ENCODE data around the gene MGST3. TPM values are rescaled to one million over a fixed set of nuclear protein-coding genes. Genes with fewer than 3 reads are reported as not detected.
A peak's percentile ranks its signal among the peaks of the same experiment; 100 is the strongest.
"Not testable (repeated sequence)": the region's sequence is repeated elsewhere in the genome, so short reads cannot be mapped to it uniquely, and the experiment has no call there.

The MGST3 gene
- total RNA-seq, 2 experiments from 2014 or later, result 53.3 to 56.6 TPM

GRCh38 chr1:165666152-165666825, 35.3 kb downstream of the MGST3 start:
- H3K4me1 Mint-ChIP-seq (ENCODE audit: low read depth), result peaks cover 9% of the 10 kb centered on the region
- no peak overlapping the region for H3K27ac Mint-ChIP-seq
- H3K4me3 Mint-ChIP-seq, result no peak overlapping the region
- no peaks in the 10 kb centered on the region for H3K9me3 Mint-ChIP-seq
- ChIA-PET POLR2A (no interaction called here), CTCF (no interaction called here)
- no peaks in the 10 kb centered on the region for H3K27me3 Mint-ChIP-seq
- peaks cover 56% of the 10 kb centered on the region for H3K36me3 Mint-ChIP-seq
- DNase-seq, result no peak
- intact Hi-C loops (cut with micrococcal nuclease), result no loop called here

GRCh38 chr1:165668184-165668583, 37.1 kb downstream of the MGST3 start:
- Mint-ChIP-seq H3K27ac (no peak overlapping the region), H3K4me3 (no peak overlapping the region), H3K4me1 (ENCODE audit: low read depth) (peaks cover 9% of the 10 kb centered on the region), H3K9me3 (no peaks in the 10 kb centered on the region), H3K36me3 (peaks cover 58% of the 10 kb centered on the region), H3K27me3 (no peaks in the 10 kb centered on the region)
- POLR2A ChIA-PET, result no interaction called here
- DNase-seq, result peak; percentile 12
- CTCF ChIA-PET, result interaction anchor here (0.9 kb wide), 1 partner anchor 257 kb away, joined by 3 read pairs; no protein-coding TSS in a partner anchor
- intact Hi-C loops (cut with micrococcal nuclease), result no loop called here

DNA sequence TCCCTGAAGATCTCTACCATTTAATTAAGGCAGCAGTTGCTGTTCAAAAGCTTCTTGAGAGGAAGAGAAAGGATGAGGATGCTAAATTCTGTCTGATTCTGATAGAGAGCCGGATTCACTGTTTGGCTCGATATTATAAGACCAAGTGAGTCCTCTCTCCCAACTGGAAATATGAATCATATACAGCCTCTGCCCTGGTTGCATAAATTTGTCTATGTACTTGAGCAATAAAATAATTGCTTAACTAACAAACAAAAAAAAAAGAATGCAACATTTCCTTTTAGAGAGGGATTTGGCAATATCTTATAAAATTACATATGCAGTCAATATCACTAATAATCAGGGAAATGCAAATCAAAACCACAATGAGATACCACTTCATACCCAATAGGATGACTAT, 40.5 kb downstream of the MGST3 start:
- Mint-ChIP-seq H3K36me3 (peaks cover 56% of the 10 kb centered on the region), H3K27me3 (no peaks in the 10 kb centered on the region), H3K4me1 (ENCODE audit: low read depth) (peaks cover 6% of the 10 kb centered on the region), H3K9me3 (no peaks in the 10 kb centered on the region), H3K4me3 (no peak overlapping the region), H3K27ac (no peak overlapping the region)
- DNase-seq, result no peak
- POLR2A ChIA-PET, result no interaction called here
- CTCF ChIA-PET, result no interaction called here
- intact Hi-C loops (cut with micrococcal nuclease), result no loop called here

GRCh38 chr1:165674599-165674998, 43.6 kb downstream of the MGST3 start:
- Mint-ChIP-seq H3K27ac (no peak overlapping the region), H3K4me3 (no peak overlapping the region), H3K9me3 (no peaks in the 10 kb centered on the region), H3K27me3 (no peaks in the 10 kb centered on the region), H3K4me1 (ENCODE audit: low read depth) (peaks cover 16% of the 10 kb centered on the region), H3K36me3 (peaks cover 52% of the 10 kb centered on the region)
- ChIA-PET CTCF (interaction anchor here (1.0 kb wide), 1 partner anchor 74 kb away, joined by 3 read pairs; no protein-coding TSS in a partner anchor), POLR2A (interaction anchor here (0.7 kb wide), 1 partner anchor 54 kb away, joined by 6 read pairs; no protein-coding TSS in a partner anchor)
- intact Hi-C loops (cut with micrococcal nuclease), result no loop called here
- DNase-seq, result no peak

DNA sequence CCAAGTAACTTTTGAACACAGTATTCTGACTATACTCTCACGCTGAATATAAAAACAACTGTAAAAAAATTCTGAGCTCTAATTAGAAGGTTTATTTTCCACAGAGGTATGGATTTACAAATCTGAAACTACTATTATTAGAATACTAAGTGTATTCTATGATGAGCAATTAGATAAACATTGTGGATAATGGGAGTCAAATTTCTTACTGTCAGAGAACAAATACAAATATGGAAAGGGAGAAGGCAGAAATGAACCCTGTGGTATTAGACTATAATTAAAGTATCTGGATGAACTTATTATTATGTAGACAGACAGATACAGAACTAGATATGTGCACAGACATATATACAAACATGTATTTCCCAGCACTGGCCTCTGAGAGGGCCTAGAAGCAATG, 44.8 kb downstream of the MGST3 start:
- Mint-ChIP-seq H3K9me3 (no peaks in the 10 kb centered on the region), H3K4me3 (no peak overlapping the region), H3K27ac (no peak overlapping the region), H3K4me1 (ENCODE audit: low read depth) (peaks cover 16% of the 10 kb centered on the region), H3K27me3 (no peaks in the 10 kb centered on the region), H3K36me3 (peaks cover 52% of the 10 kb centered on the region)
- no peak for DNase-seq
- intact Hi-C loops (cut with micrococcal nuclease), result no loop called here
- ChIA-PET POLR2A (no interaction called here), CTCF (interaction anchor here (0.6 kb wide), 1 partner anchor 78 kb away, joined by 3 read pairs; no protein-coding TSS in a partner anchor)

GRCh38 chr1:165678509-165678908, 47.5 kb downstream of the MGST3 start:
- Mint-ChIP-seq H3K9me3 (no peaks in the 10 kb centered on the region), H3K27ac (peak overlapping the region; percentile 68), H3K27me3 (no peaks in the 10 kb centered on the region), H3K4me1 (ENCODE audit: low read depth) (peaks cover 16% of the 10 kb centered on the region), H3K36me3 (peaks cover 58% of the 10 kb centered on the region), H3K4me3 (no peak overlapping the region)
- CTCF ChIA-PET, result interaction anchor here (1.6 kb wide), 1 partner anchor 19 kb away, joined by 5 read pairs; no protein-coding TSS in a partner anchor
- DNase-seq, result no peak
- intact Hi-C loops (cut with micrococcal nuclease), result no loop called here
- POLR2A ChIA-PET, result no interaction called here

- Mint-ChIP-seq H3K4me1 (ENCODE audit: low read depth) (peaks cover 20% of the 10 kb centered on the region), H3K4me3 (no peak overlapping the region), H3K36me3 (peaks cover 58% of the 10 kb centered on the region), H3K9me3 (no peaks in the 10 kb centered on the region), H3K27me3 (no peaks in the 10 kb centered on the region), H3K27ac (peak overlapping the region; percentile 9)
- intact Hi-C loops (cut with micrococcal nuclease), result loop anchor here (1.0 kb wide), 1 partner anchor 8 kb away; no protein-coding TSS in a partner anchor
- DNase-seq, result no peak
- ChIA-PET CTCF (interaction anchor here (1.6 kb wide), 1 partner anchor 18 kb away, joined by 5 read pairs; no protein-coding TSS in a partner anchor), POLR2A (no interaction called here)
Observed at GRCh38 chr1:165679282-165680036, 48.4 kb downstream of the MGST3 start.

DNA sequence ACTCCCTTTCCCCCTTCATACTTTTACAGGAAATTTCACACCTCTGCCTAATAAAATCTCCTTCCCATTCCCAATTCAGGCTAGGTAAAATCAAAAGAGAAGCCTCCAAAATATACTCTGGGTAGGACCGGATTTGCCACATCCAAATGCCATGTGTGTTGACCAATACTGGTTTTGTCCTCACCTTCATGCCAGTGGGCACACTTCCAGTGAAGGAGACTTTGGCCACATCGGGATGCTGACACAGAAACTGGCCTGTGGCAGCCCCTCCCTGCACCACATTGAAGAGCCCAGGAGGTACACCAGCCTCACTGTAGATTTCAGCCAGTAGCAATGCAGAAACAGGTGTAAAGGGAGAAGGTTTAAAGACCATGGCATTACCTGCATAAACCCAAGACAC, 49.3 kb downstream of the MGST3 start:
- Mint-ChIP-seq H3K4me1 (ENCODE audit: low read depth) (peaks cover 27% of the 10 kb centered on the region), H3K27ac (no peak overlapping the region), H3K36me3 (peaks cover 57% of the 10 kb centered on the region), H3K27me3 (no peaks in the 10 kb centered on the region), H3K9me3 (no peaks in the 10 kb centered on the region), H3K4me3 (no peak overlapping the region)
- no peak for DNase-seq
- CTCF ChIA-PET, result interaction anchor here (1.6 kb wide), 1 partner anchor 17 kb away, joined by 5 read pairs; no protein-coding TSS in a partner anchor
- POLR2A ChIA-PET, result no interaction called here
- intact Hi-C loops (cut with micrococcal nuclease), result no loop called here

DNA sequence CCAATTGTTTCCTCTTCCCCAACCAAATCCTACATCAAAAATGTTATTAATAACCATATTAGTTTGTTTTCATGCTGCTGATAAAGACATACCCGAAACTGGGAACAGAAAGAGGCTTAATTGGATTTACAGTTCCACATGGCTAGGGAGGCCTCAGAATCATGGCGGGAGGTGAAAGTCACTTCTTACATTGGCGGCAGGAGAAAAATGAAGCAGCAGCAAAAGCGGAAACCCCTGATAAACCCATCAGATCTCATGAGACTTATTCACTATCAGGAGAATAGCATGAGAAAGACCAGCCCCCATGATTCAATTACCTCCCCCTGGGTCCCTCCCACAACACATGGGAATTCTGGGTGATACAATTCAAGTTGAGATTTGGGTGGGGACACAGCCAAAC, 49.7 kb downstream of the MGST3 start:
- Mint-ChIP-seq H3K36me3 (peaks cover 52% of the 10 kb centered on the region), H3K4me1 (ENCODE audit: low read depth) (peaks cover 30% of the 10 kb centered on the region)
- H3K27me3 Mint-ChIP-seq; H3K4me3 Mint-ChIP-seq; CTCF ChIA-PET; H3K9me3 Mint-ChIP-seq; H3K27ac Mint-ChIP-seq; intact Hi-C loops (cut with micrococcal nuclease); DNase-seq: not testable (repeated sequence)
- POLR2A ChIA-PET, result interaction anchor here (1.6 kb wide), 1 partner anchor 10 kb away, joined by 6 read pairs; no protein-coding TSS in a partner anchor

DNA sequence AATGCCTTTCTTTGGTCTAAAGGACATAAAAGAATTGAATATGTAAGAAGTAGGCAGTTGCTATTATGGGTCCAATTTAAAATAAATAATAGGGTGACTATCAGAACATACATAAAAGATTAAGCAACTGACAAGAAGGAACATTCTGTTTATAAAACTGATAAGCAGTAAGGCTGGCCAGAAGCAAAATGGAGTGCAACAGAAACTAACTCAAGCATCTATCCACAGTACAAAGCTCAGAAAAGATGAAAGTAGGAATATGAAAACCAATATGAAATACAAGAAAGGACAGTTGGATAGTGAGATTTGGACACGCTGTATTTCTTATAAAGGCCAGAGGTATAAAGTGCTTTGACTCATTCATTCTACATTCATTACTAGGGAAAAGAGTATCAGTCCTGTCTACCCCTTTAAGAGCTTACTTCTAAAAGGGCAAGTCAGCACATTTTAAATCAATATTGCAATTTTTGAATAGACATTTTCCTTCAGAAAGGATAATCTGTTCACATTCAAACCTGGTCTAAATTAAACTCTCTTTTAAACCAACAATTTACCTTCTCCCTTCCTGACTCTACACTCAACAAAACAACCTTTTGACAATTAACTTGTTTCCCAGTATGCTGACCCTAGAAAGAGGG, 52.9 kb downstream of the MGST3 start:
- Mint-ChIP-seq H3K4me3 (no peak overlapping the region), H3K36me3 (peaks cover 59% of the 10 kb centered on the region), H3K4me1 (ENCODE audit: low read depth) (peaks cover 41% of the 10 kb centered on the region), H3K9me3 (peaks cover 8% of the 10 kb centered on the region), H3K27ac (no peak overlapping the region), H3K27me3 (no peaks in the 10 kb centered on the region)
- ChIA-PET CTCF (interaction anchor here (1.0 to 1.4 kb wide), 3 partner anchors 14 to 82 kb away, joined by 3 to 5 read pairs (median 3); no protein-coding TSS in a partner anchor), POLR2A (no interaction called here)
- intact Hi-C loops (cut with micrococcal nuclease), result no loop called here
- no peak for DNase-seq

GRCh38 chr1:165686121-165686970, 55.3 kb downstream of the MGST3 start:
- POLR2A ChIA-PET, result interaction anchor here (1.4 kb wide), 1 partner anchor 11 kb away, joined by 4 read pairs; no protein-coding TSS in a partner anchor
- intact Hi-C loops (cut with micrococcal nuclease), result loop anchor here (2.0 to 5.0 kb wide), 2 partner anchors 56 to 396 kb away; partner anchors contain the start of gene MGST3
- DNase-seq, result no peak
- H3K4me1 Mint-ChIP-seq (ENCODE audit: low read depth), result peaks cover 41% of the 10 kb centered on the region
- peak overlapping the region; percentile 71 for H3K27ac Mint-ChIP-seq
- no peaks in the 10 kb centered on the region for H3K27me3 Mint-ChIP-seq
- H3K4me3 Mint-ChIP-seq, result no peak overlapping the region
- CTCF ChIA-PET, result interaction anchor here (0.7 to 2.4 kb wide), 6 partner anchors 11 to 238 kb away, joined by 3 to 15 read pairs (median 4); partner anchors contain the start of genes ALDH9A1 and TMCO1
- peaks cover 49% of the 10 kb centered on the region for H3K36me3 Mint-ChIP-seq
- H3K9me3 Mint-ChIP-seq, result peaks cover 8% of the 10 kb centered on the region
